Bronchial epithelial cell (primary cell): ENCODE measurements around the gene OXT. TPM values are rescaled to one million over a fixed set of nuclear protein-coding genes. Genes with fewer than 3 reads are reported as not detected.

Experiments used
- DNase-seq: peaks from one replicate; pipeline ENCODE4 v3.0.0-alpha.2; 2010; ENCODE audit warnings: low read depth
- FAIRE-seq: peaks from 2 replicates; lab custom pipeline; 2011; peaks lifted over from hg19 to GRCh38; lab: Jason Lieb, UNC
- H3K27me3 ChIP-seq: 2 replicates; pipeline ENCODE4 v1.5.1; 2011; ENCODE audit warnings: low read length; ENCODE audit not compliant: control insufficient read depth, insufficient read depth
- H3K36me3 ChIP-seq: 2 replicates; pipeline ENCODE4 v1.5.1; 2011; ENCODE audit warnings: low read length; ENCODE audit not compliant: control insufficient read depth, insufficient read depth
- H3K4me3 ChIP-seq: 2 replicates; pipeline ENCODE4 v1.5.1; 2011; ENCODE audit warnings: mild to moderate bottlenecking, low read depth, low read length, control low read depth
- CTCF ChIP-seq: IDR thresholded peaks from 2 replicates; pipeline ENCODE4 v1.5.1; 2011; ENCODE audit warnings: mild to moderate bottlenecking, moderate library complexity, low read length, control low read depth, inconsistent platforms; ENCODE audit not compliant: insufficient read depth, severe bottlenecking
- total RNA-seq: library from RNA; depleted of rRNA; stranded (reverse); fragments of >200 nt; gene quantifications from 2 replicates; pipeline ENCODE4 v1.2.1, GENCODE V29; 2014

Gene OXT
- total RNA-seq, 1 donor from 2014 or later, result not detected

- H3K36me3 ChIP-seq, result no peaks in the 10 kb centered on the region
- DNase-seq (peak; percentile 18), FAIRE-seq (no peak)
- no peak for TF ChIP-seq CTCF
- H3K27me3 ChIP-seq, result no peaks in the 10 kb centered on the region
- H3K4me3 ChIP-seq, result no peak overlapping the region
Measured at GRCh38 chr20:3094848-3095629, 23.6 kb downstream of the OXT start.

- TF ChIP-seq CTCF, result no peak
- H3K27me3 ChIP-seq, result no peaks in the 10 kb centered on the region
- no peak for FAIRE-seq
Measured at GRCh38 chr20:3100480-3100879, 29.1 kb downstream of the OXT start.

GRCh38 chr20:3101251-3101650 lies 29.8 kb downstream of the OXT start:
- H3K36me3 ChIP-seq, result no peaks in the 10 kb centered on the region
- no peak for TF ChIP-seq CTCF
- DNase-seq (no peak), FAIRE-seq (no peak)
- H3K4me3 ChIP-seq, result no peak overlapping the region
- H3K27me3 ChIP-seq, result no peaks in the 10 kb centered on the region

More at GRCh38 chr20:3100480-3100879, 29.1 kb downstream of the OXT start:
- DNase-seq, result no peak
- Histone ChIP-seq H3K4me3 (no peak overlapping the region), H3K36me3 (no peaks in the 10 kb centered on the region)

GRCh38 chr20:3101737-3102574 lies 30.5 kb downstream of the OXT start:
- no peak for TF ChIP-seq CTCF
- H3K27me3 ChIP-seq, result no peaks in the 10 kb centered on the region
- H3K4me3 ChIP-seq, result no peak overlapping the region
- H3K36me3 ChIP-seq, result no peaks in the 10 kb centered on the region
- DNase-seq (no peak), FAIRE-seq (no peak)

GRCh38 chr20:3102575-3103368 lies 31.4 kb downstream of the OXT start:
- no peaks in the 10 kb centered on the region for H3K27me3 ChIP-seq
- H3K36me3 ChIP-seq, result no peaks in the 10 kb centered on the region
- no peak overlapping the region for H3K4me3 ChIP-seq
- FAIRE-seq (no peak), DNase-seq (no peak)
- no peak for TF ChIP-seq CTCF
